ENCODE results near the gene ABCD2.
"Not testable (repeated sequence)": the region's sequence is repeated elsewhere in the genome, so short reads cannot be mapped to it uniquely, and the experiment has no call there.

GRCh38 chr12:39522167-39522566 lies 97.4 kb downstream of the ABCD2 start:
- TF ChIP-seq POLR2AphosphoS5 (IDR thresholded peaks at IDR 0.05; ENCODE audit: low read depth, low read length); POLR2A (IDR thresholded peaks at IDR 0.05; ENCODE audit: low read depth, low read length); TAF1 (IDR thresholded peaks at IDR 0.05; ENCODE audit: low read depth, low read length); SPI1 (IDR thresholded peaks at IDR 0.05; ENCODE audit: low read depth, low read length); PAX5 (IDR thresholded peaks at IDR 0.05; ENCODE audit: insufficient read depth, low read length, severe bottlenecking): not testable (repeated sequence)

All from GM12891 (cell line).